CD4-positive, CD25-positive, alpha-beta regulatory T cell (primary cell): ENCODE results near the gene ABCC1. TPM values are rescaled to one million over a fixed set of nuclear protein-coding genes. Genes with fewer than 3 reads are reported as not detected.
"Not testable (repeated sequence)": the region's sequence is repeated elsewhere in the genome, so short reads cannot be mapped to it uniquely, and the experiment has no call there.

ENCODE experiments used
- ATAC-seq, 2 donors: fragments of 150-1000 bp; cut with Tn5 transposase; one replicate each; pipeline ENCODE4 v1.10.0; 2021; ENCODE audit warnings: low read depth in 2 of 2, moderate number of reproducible peaks in 2 of 2, moderate library complexity in 1 of 2
- DNase-seq, 3 donors: peaks; one replicate each; pipeline versions ENCODE4 v3.0.0 to v3.0.0-alpha.2; 2012 to 2022; ENCODE audit warnings: mixed read lengths in 1 of 3
- H3K27ac ChIP-seq: one replicate; pipeline ENCODE4 v1.7.0; 2013; ENCODE audit warnings: mild to moderate bottlenecking, low read length; ENCODE audit not compliant: insufficient read depth, poor library complexity, severe bottlenecking
- H3K27me3 ChIP-seq: one replicate; pipeline ENCODE4 v1.7.0; 2013; ENCODE audit warnings: low read length; ENCODE audit not compliant: control insufficient read depth, insufficient read depth
- H3K36me3 ChIP-seq: one replicate; pipeline ENCODE4 v1.7.0; 2013; ENCODE audit warnings: mild to moderate bottlenecking, low read length, moderate library complexity; ENCODE audit not compliant: control insufficient read depth, insufficient read depth
- H3K4me1 ChIP-seq: 2 replicates; pipeline ENCODE4 v1.7.0; 2013; ENCODE audit warnings: mild to moderate bottlenecking, low read length; ENCODE audit not compliant: insufficient read depth, control insufficient read depth, poor library complexity, severe bottlenecking
- H3K4me3 ChIP-seq: one replicate; pipeline ENCODE4 v1.7.0; 2013; ENCODE audit warnings: low read depth, mild to moderate bottlenecking, low read length, moderate library complexity
- H3K9me3 ChIP-seq, 2 experiments: 1 replicate in 1 of 2; 2 replicates in 1 of 2; pipeline ENCODE4 v1.7.0; 2013; ENCODE audit warnings: low read length in 2 of 2, mild to moderate bottlenecking in 1 of 2, moderate library complexity in 1 of 2; ENCODE audit not compliant: control insufficient read depth in 2 of 2
- H3K27ac Mint-ChIP-seq, 3 donors: one replicate each; pipeline ENCODE4 v1.8.0; 2020 to 2022; ENCODE audit warnings: mild to moderate bottlenecking in 3 of 3, mixed read lengths in 3 of 3, moderate library complexity in 2 of 3
- H3K27me3 Mint-ChIP-seq: one replicate; pipeline ENCODE4 v1.8.0; 2022; ENCODE audit warnings: mild to moderate bottlenecking, mixed read lengths
- H3K36me3 Mint-ChIP-seq: one replicate; pipeline ENCODE4 v1.8.0; 2020; ENCODE audit warnings: mixed read lengths
- H3K4me1 Mint-ChIP-seq, 4 donors: one replicate each; pipeline ENCODE4 v1.8.0; 2020 to 2022; ENCODE audit warnings: mixed read lengths in 4 of 4, mild to moderate bottlenecking in 1 of 4
- H3K4me3 Mint-ChIP-seq, 4 donors: one replicate each; pipeline ENCODE4 v1.8.0; 2020 to 2022; ENCODE audit warnings: mild to moderate bottlenecking in 4 of 4, mixed read lengths in 4 of 4, moderate library complexity in 3 of 4
- H3K9me3 Mint-ChIP-seq, 7 donors: one replicate each; pipeline ENCODE4 v1.8.0; 2020 to 2022; ENCODE audit warnings: mixed read lengths in 7 of 7, mild to moderate bottlenecking in 3 of 7, moderate library complexity in 2 of 7
- polyA plus RNA-seq, 4 donors: library from polyadenylated mRNA; unstranded; fragments of 300-500 nt; fragmentation: Illumina TruSeq; gene quantifications; one replicate each; pipeline ENCODE4 v1.2.3, GENCODE V29; 2021
- total RNA-seq: library from RNA; stranded (reverse); gene quantifications from one replicate; pipeline ENCODE4 v1.2.3, GENCODE V29; 2022

The ABCC1 gene
- total and polyA plus RNA-seq, 5 donors from 2014 or later, result 6.9 to 103 (median 8.7) TPM

DNA sequence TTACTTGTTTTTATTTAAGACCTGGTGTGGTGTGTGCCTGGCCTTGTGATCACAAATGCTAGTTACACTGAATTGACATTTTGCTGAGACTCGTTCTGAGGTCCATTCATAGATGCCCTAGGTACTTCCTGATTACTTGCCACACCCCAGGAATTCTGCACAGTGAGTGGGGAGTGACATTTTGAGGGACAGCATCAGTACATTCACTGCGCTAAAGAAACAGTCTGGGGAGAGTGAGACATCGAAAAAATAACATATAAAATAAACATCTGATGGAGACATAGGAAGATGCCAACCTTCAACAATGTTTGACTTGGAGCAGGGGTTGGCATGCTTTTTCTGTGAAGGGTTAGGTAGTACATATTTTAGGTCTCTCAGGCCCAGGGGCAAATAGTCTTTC lies 30.4 kb downstream of the ABCC1 start:
- H3K4me3 Mint-ChIP-seq, result no peak overlapping the region
- H3K9me3 ChIP-seq, result peaks cover 24 to 30% of the 10 kb centered on the region in 2 experiments
- no peak overlapping the region for H3K4me3 ChIP-seq
- H3K4me1 ChIP-seq, result no peaks in the 10 kb centered on the region
- H3K9me3 Mint-ChIP-seq, result peaks cover 0 to 37% (median 13%) of the 10 kb centered on the region in 7 donors
- H3K36me3 ChIP-seq, result peaks cover 54% of the 10 kb centered on the region
- ATAC-seq (no peak), DNase-seq (no peak)
- H3K4me1 Mint-ChIP-seq, result peaks cover 21 to 55% (median 47%) of the 10 kb centered on the region in 4 donors
- no peak overlapping the region for H3K27ac Mint-ChIP-seq
- no peaks in the 10 kb centered on the region for H3K27me3 ChIP-seq
- H3K27me3 Mint-ChIP-seq, result no peaks in the 10 kb centered on the region
- H3K27ac ChIP-seq, result no peak overlapping the region
- peaks cover 59% of the 10 kb centered on the region for H3K36me3 Mint-ChIP-seq

DNA sequence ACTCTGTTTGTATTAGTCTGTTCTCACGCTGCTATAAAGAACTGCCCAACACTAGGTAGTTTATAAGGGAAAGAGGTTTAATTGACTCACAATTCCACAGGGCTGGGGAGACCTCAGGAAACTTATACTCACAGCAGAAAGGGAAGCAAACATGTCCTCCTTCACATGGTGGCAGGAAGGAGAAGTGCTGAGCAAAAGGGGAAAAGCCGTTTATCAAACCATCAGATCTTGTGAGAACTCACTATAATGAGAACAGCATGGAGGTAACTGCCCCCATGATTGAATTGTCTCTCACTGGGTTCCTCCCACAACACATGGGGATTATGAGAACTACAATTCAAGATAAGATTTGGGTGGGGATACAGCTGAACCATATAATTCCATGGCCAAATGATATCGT lies 30.9 kb downstream of the ABCC1 start:
- Histone ChIP-seq H3K9me3 (peaks cover 24 to 30% of the 10 kb centered on the region in 2 experiments), H3K27me3 (no peaks in the 10 kb centered on the region), H3K36me3 (peaks cover 54% of the 10 kb centered on the region), H3K27ac (no peak overlapping the region), H3K4me1 (no peaks in the 10 kb centered on the region), H3K4me3 (no peak overlapping the region)
- DNase-seq (no peak), ATAC-seq (no peak)
- peaks cover 0 to 37% (median 13%) of the 10 kb centered on the region in 7 donors for H3K9me3 Mint-ChIP-seq
- no peak overlapping the region for H3K27ac Mint-ChIP-seq
- no peak overlapping the region for H3K4me3 Mint-ChIP-seq
- peaks cover 21 to 50% (median 44%) of the 10 kb centered on the region in 4 donors for H3K4me1 Mint-ChIP-seq
- peaks cover 59% of the 10 kb centered on the region for H3K36me3 Mint-ChIP-seq
- H3K27me3 Mint-ChIP-seq, result no peaks in the 10 kb centered on the region

DNA sequence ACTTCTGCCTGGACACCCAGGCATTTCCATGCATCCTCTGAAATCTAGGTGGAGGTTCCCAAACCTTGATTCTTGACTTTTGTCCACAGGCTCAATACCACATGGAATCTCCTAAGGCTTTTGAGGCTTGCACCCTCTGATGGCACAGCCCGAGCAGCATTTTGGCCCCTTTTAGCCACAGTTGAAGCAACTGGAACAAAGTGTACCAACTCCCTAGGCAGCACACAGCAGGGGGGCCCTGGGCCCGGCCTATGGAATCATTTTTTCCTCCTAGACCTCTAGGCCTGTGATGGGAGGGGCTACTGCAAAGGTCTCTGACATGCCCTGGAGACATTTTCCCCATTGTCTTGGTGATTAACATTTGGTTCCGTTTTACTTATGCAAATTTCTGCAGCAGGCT lies 32.0 kb downstream of the ABCC1 start:
- no peak overlapping the region for H3K4me3 ChIP-seq
- no peaks in the 10 kb centered on the region for H3K27me3 ChIP-seq
- H3K4me1 ChIP-seq, result no peaks in the 10 kb centered on the region
- ATAC-seq (no peak), DNase-seq (no peak)
- H3K4me1 Mint-ChIP-seq, result peaks cover 21 to 45% (median 40%) of the 10 kb centered on the region in 4 donors
- peaks cover 56% of the 10 kb centered on the region for H3K36me3 Mint-ChIP-seq
- peaks cover 51% of the 10 kb centered on the region for H3K36me3 ChIP-seq
- H3K4me3 Mint-ChIP-seq, result no peak overlapping the region
- peaks cover 0 to 37% (median 13%) of the 10 kb centered on the region in 7 donors for H3K9me3 Mint-ChIP-seq
- H3K27me3 Mint-ChIP-seq, result no peaks in the 10 kb centered on the region
- H3K9me3 ChIP-seq, result peaks cover 24 to 30% of the 10 kb centered on the region in 2 experiments
- no peak overlapping the region for H3K27ac Mint-ChIP-seq
- H3K27ac ChIP-seq, result no peak overlapping the region

DNA sequence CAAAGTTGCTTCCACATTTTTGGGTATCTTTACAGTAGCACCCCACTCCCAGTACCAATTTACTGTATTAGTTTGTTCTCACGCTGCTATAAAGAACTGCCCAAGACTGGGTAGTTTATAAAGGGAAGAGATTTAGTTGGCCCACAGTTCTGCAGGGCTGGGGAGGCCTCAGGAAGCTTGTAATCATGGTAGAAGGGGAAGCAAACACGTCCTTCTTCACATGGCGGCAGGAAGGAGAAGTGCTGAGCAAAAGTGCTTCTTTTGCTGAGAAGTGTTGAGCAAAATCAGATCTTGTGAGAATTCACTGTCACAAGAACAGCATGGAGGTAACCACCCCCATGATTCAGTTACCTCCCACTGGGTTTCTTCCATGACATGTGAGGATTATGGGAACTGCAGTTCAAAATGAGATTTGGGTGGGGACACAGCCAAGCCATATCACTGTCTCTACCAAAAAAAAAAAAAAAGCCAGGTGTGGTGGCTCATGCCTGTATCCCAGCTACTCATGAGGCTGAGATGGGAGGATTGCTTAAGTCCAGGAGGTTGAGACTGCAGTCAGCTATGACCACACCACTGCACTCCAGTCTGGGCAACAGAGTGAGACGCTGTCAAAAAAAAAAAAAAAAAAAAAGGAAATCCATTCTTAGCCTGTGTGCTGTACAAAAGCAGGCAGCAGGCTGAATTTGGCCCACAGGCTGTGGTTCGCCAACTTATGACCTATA lies 32.9 kb downstream of the ABCC1 start:
- peaks cover 24 to 30% of the 10 kb centered on the region in 2 experiments for H3K9me3 ChIP-seq
- H3K36me3 ChIP-seq, result peaks cover 43% of the 10 kb centered on the region
- not testable (repeated sequence) for DNase-seq, H3K4me3 ChIP-seq, H3K27ac ChIP-seq, H3K27me3 Mint-ChIP-seq, H3K4me3 Mint-ChIP-seq, H3K27me3 ChIP-seq, H3K4me1 ChIP-seq, ATAC-seq
- peak overlapping the region in 1 of 3 donors; percentile 23 for H3K27ac Mint-ChIP-seq
- peaks cover 21 to 49% (median 43%) of the 10 kb centered on the region in 4 donors for H3K4me1 Mint-ChIP-seq
- peaks cover 51% of the 10 kb centered on the region for H3K36me3 Mint-ChIP-seq
- peaks cover 0 to 37% (median 13%) of the 10 kb centered on the region in 7 donors for H3K9me3 Mint-ChIP-seq

DNA sequence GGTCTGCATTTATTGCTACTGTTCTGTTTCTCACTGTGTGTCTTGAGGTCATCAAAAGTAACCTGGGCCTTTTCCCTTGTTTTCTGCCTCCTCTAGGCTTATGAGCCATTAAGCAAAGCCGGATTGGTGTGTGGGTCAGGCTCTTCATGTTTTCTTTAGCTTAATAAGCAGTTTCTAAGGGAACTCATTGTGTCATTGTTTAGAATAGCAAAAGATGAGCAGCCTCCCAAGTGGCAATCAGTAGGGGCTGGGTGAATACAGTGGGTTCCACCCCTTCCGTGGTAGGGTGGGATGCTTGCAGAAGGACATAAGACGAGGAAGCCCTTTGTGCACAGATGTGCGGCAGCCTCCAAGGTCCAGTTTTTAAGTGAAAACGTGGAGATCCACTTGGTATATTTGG lies 34.5 kb downstream of the ABCC1 start:
- Histone ChIP-seq H3K36me3 (peaks cover 28% of the 10 kb centered on the region), H3K4me1 (peaks cover 15% of the 10 kb centered on the region), H3K27me3 (no peaks in the 10 kb centered on the region), H3K4me3 (no peak overlapping the region), H3K27ac (no peak overlapping the region), H3K9me3 (peaks cover 19 to 30% of the 10 kb centered on the region in 2 experiments)
- ATAC-seq (no peak), DNase-seq (no peak)
- peak overlapping the region in 1 of 3 donors; percentile 54 for H3K27ac Mint-ChIP-seq
- H3K36me3 Mint-ChIP-seq, result peaks cover 40% of the 10 kb centered on the region
- peaks cover 7 to 51% (median 43%) of the 10 kb centered on the region in 4 donors for H3K4me1 Mint-ChIP-seq
- peaks cover 0 to 28% (median 9%) of the 10 kb centered on the region in 7 donors for H3K9me3 Mint-ChIP-seq
- no peaks in the 10 kb centered on the region for H3K27me3 Mint-ChIP-seq
- no peak overlapping the region for H3K4me3 Mint-ChIP-seq

DNA sequence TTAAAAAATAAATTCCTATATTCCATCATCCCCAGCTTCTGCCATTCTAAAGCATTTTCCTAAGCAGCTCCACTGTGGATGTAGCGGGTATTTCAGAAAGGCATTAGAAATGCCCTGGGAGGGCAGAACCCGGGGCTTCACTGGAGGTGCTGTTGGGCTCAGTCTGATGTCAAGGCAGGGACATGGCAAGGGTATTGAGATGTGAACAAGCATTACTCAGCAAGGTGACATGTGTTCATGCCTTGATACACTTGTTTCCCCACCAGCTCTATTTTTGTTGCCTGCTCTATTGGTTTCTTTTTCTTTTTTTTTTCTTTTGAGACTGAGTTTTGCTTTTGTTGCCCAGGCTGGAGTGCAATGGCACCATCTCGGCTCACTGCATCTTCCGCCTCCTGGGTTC lies 35.7 kb downstream of the ABCC1 start:
- Mint-ChIP-seq H3K27me3 (no peaks in the 10 kb centered on the region), H3K4me3 (peak overlapping the region in 1 of 4 donors; percentile 38), H3K27ac (no peak overlapping the region), H3K4me1 (peaks cover 7 to 59% (median 43%) of the 10 kb centered on the region in 4 donors), H3K9me3 (peaks cover 0 to 21% (median 6%) of the 10 kb centered on the region in 7 donors), H3K36me3 (peaks cover 29% of the 10 kb centered on the region)
- no peak for DNase-seq
- Histone ChIP-seq H3K4me3 (no peak overlapping the region), H3K27ac (no peak overlapping the region), H3K27me3 (no peaks in the 10 kb centered on the region), H3K36me3 (peaks cover 21% of the 10 kb centered on the region), H3K9me3 (peaks cover 17 to 24% of the 10 kb centered on the region in 2 experiments), H3K4me1 (peaks cover 20% of the 10 kb centered on the region)
- no peak for ATAC-seq

DNA sequence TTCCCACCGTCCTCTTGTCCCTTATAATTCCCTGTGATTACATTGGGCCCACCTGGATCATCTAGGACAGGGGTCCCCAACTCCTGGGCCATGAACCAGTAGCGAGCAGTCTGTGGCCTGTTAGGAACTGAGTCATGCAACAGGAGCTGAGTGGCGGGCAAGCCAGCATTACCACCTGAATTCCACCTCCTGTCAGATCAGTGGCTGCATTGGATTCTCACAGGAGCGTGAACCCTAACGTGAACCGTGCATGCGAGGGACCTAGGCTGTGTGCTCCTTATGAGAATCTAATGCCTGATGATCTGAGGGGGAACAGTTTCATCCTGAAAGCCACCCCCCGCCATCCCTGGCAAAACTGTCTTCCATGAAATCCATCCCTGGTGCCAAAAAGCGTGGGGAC lies 36.8 kb downstream of the ABCC1 start:
- Mint-ChIP-seq H3K4me3 (no peak overlapping the region), H3K36me3 (peaks cover 23% of the 10 kb centered on the region), H3K9me3 (peaks cover 0 to 13% (median 6%) of the 10 kb centered on the region in 7 donors), H3K4me1 (peaks cover 7 to 66% (median 47%) of the 10 kb centered on the region in 4 donors), H3K27me3 (no peaks in the 10 kb centered on the region), H3K27ac (peak overlapping the region in 2 of 3 donors; percentile 49 to 85)
- H3K9me3 ChIP-seq, result peaks cover 8 to 13% of the 10 kb centered on the region in 2 experiments
- no peak overlapping the region for H3K27ac ChIP-seq
- ATAC-seq, result no peak
- DNase-seq, result no peak
- H3K36me3 ChIP-seq, result peaks cover 11% of the 10 kb centered on the region
- H3K27me3 ChIP-seq, result no peaks in the 10 kb centered on the region
- peaks cover 20% of the 10 kb centered on the region for H3K4me1 ChIP-seq
- no peak overlapping the region for H3K4me3 ChIP-seq
